ENCODE results near the gene SIK3.

GRCh38 chr11:117058761-117059261, 39.4 kb downstream of the SIK3 start:
- no peak for TF ChIP-seq POLR2A (IDR thresholded peaks at IDR 0.05)
- TF ChIP-seq, protein P1, sequence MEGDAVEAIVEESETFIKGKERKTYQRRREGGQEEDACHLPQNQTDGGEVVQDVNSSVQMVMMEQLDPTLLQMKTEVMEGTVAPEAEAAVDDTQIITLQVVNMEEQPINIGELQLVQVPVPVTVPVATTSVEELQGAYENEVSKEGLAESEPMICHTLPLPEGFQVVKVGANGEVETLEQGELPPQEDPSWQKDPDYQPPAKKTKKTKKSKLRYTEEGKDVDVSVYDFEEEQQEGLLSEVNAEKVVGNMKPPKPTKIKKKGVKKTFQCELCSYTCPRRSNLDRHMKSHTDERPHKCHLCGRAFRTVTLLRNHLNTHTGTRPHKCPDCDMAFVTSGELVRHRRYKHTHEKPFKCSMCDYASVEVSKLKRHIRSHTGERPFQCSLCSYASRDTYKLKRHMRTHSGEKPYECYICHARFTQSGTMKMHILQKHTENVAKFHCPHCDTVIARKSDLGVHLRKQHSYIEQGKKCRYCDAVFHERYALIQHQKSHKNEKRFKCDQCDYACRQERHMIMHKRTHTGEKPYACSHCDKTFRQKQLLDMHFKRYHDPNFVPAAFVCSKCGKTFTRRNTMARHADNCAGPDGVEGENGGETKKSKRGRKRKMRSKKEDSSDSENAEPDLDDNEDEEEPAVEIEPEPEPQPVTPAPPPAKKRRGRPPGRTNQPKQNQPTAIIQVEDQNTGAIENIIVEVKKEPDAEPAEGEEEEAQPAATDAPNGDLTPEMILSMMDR (IDR thresholded peaks at IDR 0.05), result no peak
